Activated T-helper 9 cell treated with anti-CD3 and anti-CD28 coated beads, Interleukin-2, amount 50 U/mL, for 16 hours (primary cell): ENCODE results near the gene LCP1.

ENCODE experiments used
- DNase-seq: peaks from one replicate; pipeline ENCODE4 v3.0.0-alpha.2; 2020; ENCODE audit warnings: low read depth

LCP1 gene

GRCh38 chr13:46158983-46159382 lies 23.0 kb downstream of the LCP1 start:
- DNase-seq: no peak

- DNase-seq: no peak
Observed at GRCh38 chr13:46158222-46158621, 23.8 kb downstream of the LCP1 start.

GRCh38 chr13:46154136-46154801 lies 27.7 kb downstream of the LCP1 start:
- DNase-seq: no peak

- no peak for DNase-seq
Observed at GRCh38 chr13:46152627-46153328, 29.2 kb downstream of the LCP1 start.

GRCh38 chr13:46150134-46150693 lies 31.8 kb downstream of the LCP1 start:
- DNase-seq: no peak

- no peak for DNase-seq
Observed at GRCh38 chr13:46149272-46150133, 32.5 kb downstream of the LCP1 start.

- DNase-seq: no peak
Observed at GRCh38 chr13:46146898-46147297, 35.1 kb downstream of the LCP1 start.

GRCh38 chr13:46145950-46146349 lies 36.0 kb downstream of the LCP1 start:
- no peak for DNase-seq

- no peak for DNase-seq
Observed at GRCh38 chr13:46145135-46145534, 36.8 kb downstream of the LCP1 start.

GRCh38 chr13:46143184-46143701 lies 38.7 kb downstream of the LCP1 start:
- no peak for DNase-seq

GRCh38 chr13:46142776-46143175 lies 39.2 kb downstream of the LCP1 start:
- DNase-seq: no peak

GRCh38 chr13:46140044-46140443 lies 41.9 kb downstream of the LCP1 start:
- no peak for DNase-seq

- no peak for DNase-seq
Observed at GRCh38 chr13:46137627-46138317, 44.2 kb downstream of the LCP1 start.

GRCh38 chr13:46136688-46137087 lies 45.3 kb downstream of the LCP1 start:
- no peak for DNase-seq

- no peak for DNase-seq
Observed at GRCh38 chr13:46134961-46135522, 46.9 kb downstream of the LCP1 start.

GRCh38 chr13:46134494-46134893 lies 47.5 kb downstream of the LCP1 start:
- DNase-seq: no peak

- DNase-seq: no peak
Observed at GRCh38 chr13:46132109-46132508, 49.9 kb downstream of the LCP1 start.

GRCh38 chr13:46131705-46132104 lies 50.3 kb downstream of the LCP1 start:
- DNase-seq: no peak

GRCh38 chr13:46129955-46130618 lies 51.9 kb downstream of the LCP1 start:
- DNase-seq: no peak

GRCh38 chr13:46129124-46129523 lies 52.9 kb downstream of the LCP1 start:
- DNase-seq: no peak
